Neural crest cell (in vitro differentiated cells): ENCODE data around the gene SYT6. TPM values are rescaled to one million over a fixed set of nuclear protein-coding genes. Genes with fewer than 3 reads are reported as not detected.

Source experiments
- DNase-seq: peaks from one replicate; pipeline ENCODE4 v3.0.0; 2021; ENCODE audit warnings: low read depth, mixed read lengths, low spot score
- H3K27ac Mint-ChIP-seq: one replicate; pipeline ENCODE4 v1.8.0; 2021; ENCODE audit warnings: mild to moderate bottlenecking, mixed read lengths; ENCODE audit not compliant: unreplicated experiment
- H3K27me3 Mint-ChIP-seq: 2 replicates; pipeline ENCODE4 v1.8.0; 2021; ENCODE audit warnings: low read depth, mild to moderate bottlenecking, mixed read lengths
- H3K36me3 Mint-ChIP-seq: 2 replicates; pipeline ENCODE4 v1.8.0; 2021; ENCODE audit warnings: low read depth, mild to moderate bottlenecking, mixed read lengths
- H3K4me1 Mint-ChIP-seq: 2 replicates; pipeline ENCODE4 v1.8.0; 2021; ENCODE audit warnings: mixed read lengths
- H3K4me3 Mint-ChIP-seq: one replicate; pipeline ENCODE4 v1.8.0; 2021; ENCODE audit warnings: mild to moderate bottlenecking, mixed read lengths
- H3K9me3 Mint-ChIP-seq: 2 replicates; pipeline ENCODE4 v1.8.0; 2021; ENCODE audit warnings: mixed read lengths
- CTCF ChIP-seq: fragments of 200-600 bp; sonication (generic); conservative IDR thresholded peaks from 2 replicates; pipeline ENCODE4 v1.5.0; 2021; ENCODE audit warnings: antibody characterized with exemption, mild to moderate bottlenecking
- total RNA-seq: library from RNA; stranded (reverse); gene quantifications from 2 replicates; pipeline ENCODE4 v1.2.1, GENCODE V29; 2021

The SYT6 gene
- total RNA-seq, 1 donor from 2014 or later, result 3.1 TPM

GRCh38 chr1:114128293-114128692 lies 25.4 kb downstream of the SYT6 start:
- Mint-ChIP-seq H3K27ac (no peak overlapping the region), H3K4me3 (no peak overlapping the region), H3K27me3 (no peaks in the 10 kb centered on the region), H3K9me3 (no peaks in the 10 kb centered on the region), H3K36me3 (peaks cover 6% of the 10 kb centered on the region), H3K4me1 (peaks cover 41% of the 10 kb centered on the region)
- no peak for TF ChIP-seq CTCF
- no peak for DNase-seq

DNA sequence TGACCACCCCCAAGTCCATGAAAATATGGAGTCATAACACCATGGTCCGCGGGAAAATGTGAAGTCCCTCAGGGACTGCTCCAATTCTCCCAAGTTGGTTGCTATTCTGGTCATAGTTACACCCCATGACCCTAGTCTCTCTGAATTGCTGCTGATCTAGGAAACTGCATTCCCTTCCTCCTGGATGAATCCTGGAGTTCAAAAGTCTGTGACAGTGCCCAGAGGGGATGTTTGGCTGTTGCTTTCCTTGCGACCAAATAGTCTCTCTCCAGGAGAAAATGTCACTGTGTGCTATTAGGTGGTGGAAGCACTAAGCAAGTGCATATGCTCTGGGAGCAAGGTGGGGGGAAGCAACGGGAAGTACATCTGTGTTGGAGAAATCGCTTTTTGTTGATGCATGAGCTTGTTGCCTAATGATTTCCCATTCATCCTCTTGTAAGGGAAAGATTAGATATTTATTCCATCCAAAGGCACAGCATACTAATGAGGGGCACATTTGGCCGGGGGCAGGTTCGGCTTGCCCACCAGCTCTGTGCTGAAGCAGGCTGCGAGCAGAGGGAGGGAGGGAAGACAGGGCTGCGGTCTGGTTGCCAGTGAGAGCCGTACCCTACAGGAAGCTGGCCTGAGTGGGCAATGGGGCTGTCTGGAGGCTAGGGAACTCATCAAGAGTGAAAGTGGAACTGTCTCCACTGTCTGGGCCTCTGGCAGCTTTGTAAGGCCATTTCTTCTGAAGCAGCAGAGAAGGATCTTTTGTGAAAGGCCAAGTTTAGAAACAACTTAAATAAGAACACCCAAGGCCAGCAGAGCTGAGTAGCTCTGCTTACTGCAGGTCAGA lies 27.2 kb downstream of the SYT6 start:
- H3K27me3 Mint-ChIP-seq, result no peaks in the 10 kb centered on the region
- no peak for TF ChIP-seq CTCF
- H3K4me3 Mint-ChIP-seq, result no peak overlapping the region
- no peak for DNase-seq
- peaks cover 40% of the 10 kb centered on the region for H3K4me1 Mint-ChIP-seq
- no peaks in the 10 kb centered on the region for H3K9me3 Mint-ChIP-seq
- peaks cover 6% of the 10 kb centered on the region for H3K36me3 Mint-ChIP-seq
- H3K27ac Mint-ChIP-seq, result no peak overlapping the region

DNA sequence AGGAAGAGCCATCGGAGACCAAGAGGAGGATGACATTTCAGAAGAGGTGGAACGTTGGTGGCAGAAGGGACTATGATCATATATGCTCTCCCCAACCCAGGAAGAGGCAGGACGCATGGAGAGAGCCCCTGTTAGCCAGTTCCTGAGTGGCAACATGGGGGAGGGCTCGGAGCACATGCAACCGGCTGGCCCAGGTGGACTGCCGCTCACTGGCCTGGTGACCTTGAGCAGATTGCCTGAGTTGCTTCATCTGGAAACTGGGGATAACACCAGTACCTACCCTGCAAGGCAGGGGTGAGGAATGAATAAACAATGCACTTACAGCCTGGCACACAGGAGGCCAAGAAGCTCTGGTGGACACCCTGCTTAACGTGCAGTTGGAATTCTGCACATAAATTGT lies 29.0 kb downstream of the SYT6 start:
- Mint-ChIP-seq H3K36me3 (no peaks in the 10 kb centered on the region), H3K27me3 (no peaks in the 10 kb centered on the region), H3K9me3 (no peaks in the 10 kb centered on the region), H3K27ac (no peak overlapping the region), H3K4me3 (no peak overlapping the region), H3K4me1 (peaks cover 25% of the 10 kb centered on the region)
- no peak for DNase-seq
- TF ChIP-seq CTCF, result no peak

GRCh38 chr1:114122941-114123618 lies 30.6 kb downstream of the SYT6 start:
- no peak for TF ChIP-seq CTCF
- H3K27me3 Mint-ChIP-seq, result no peaks in the 10 kb centered on the region
- DNase-seq, result no peak
- no peak overlapping the region for H3K4me3 Mint-ChIP-seq
- no peaks in the 10 kb centered on the region for H3K36me3 Mint-ChIP-seq
- no peak overlapping the region for H3K27ac Mint-ChIP-seq
- peaks cover 32% of the 10 kb centered on the region for H3K4me1 Mint-ChIP-seq
- H3K9me3 Mint-ChIP-seq, result no peaks in the 10 kb centered on the region

- H3K4me1 Mint-ChIP-seq, result peaks cover 36% of the 10 kb centered on the region
- H3K9me3 Mint-ChIP-seq, result peaks cover 3% of the 10 kb centered on the region
- H3K4me3 Mint-ChIP-seq, result no peak overlapping the region
- no peaks in the 10 kb centered on the region for H3K36me3 Mint-ChIP-seq
- no peak overlapping the region for H3K27ac Mint-ChIP-seq
- DNase-seq, result no peak
- no peak for TF ChIP-seq CTCF
- H3K27me3 Mint-ChIP-seq, result no peaks in the 10 kb centered on the region
Observed at GRCh38 chr1:114118351-114118990, 35.2 kb downstream of the SYT6 start.
